Measurements from ENCODE around the gene ASB13.

The ASB13 gene

GRCh38 chr10:5652746-5653145 is 13.6 kb downstream of the ASB13 start:
- ChIA-PET POLR2A (no interaction called here), CTCF (no interaction called here)
- no peak for DNase-seq (ENCODE audit: extremely low spot score)
- TF ChIP-seq SUZ12 (IDR thresholded peaks at IDR 0.05) (no peak), BHLHE40 (IDR thresholded peaks at IDR 0.05; ENCODE audit: borderline replicate concordance) (no peak), ZNF384 (IDR thresholded peaks at IDR 0.05) (no peak), FOXK2 (IDR thresholded peaks at IDR 0.05) (no peak), ELF4 (IDR thresholded peaks at IDR 0.05) (no peak), CTBP1 (IDR thresholded peaks at IDR 0.05; ENCODE audit: borderline replicate concordance) (no peak), FOXA1 (IDR thresholded peaks at IDR 0.05) (no peak), FOXM1 (IDR thresholded peaks at IDR 0.05; ENCODE audit: borderline replicate concordance) (no peak)

GRCh38 chr10:5651388-5651764 is 15.0 kb downstream of the ASB13 start:
- CTCF ChIA-PET = no interaction called here
- POLR2A ChIA-PET = interaction anchor here (1.2 kb wide), 1 partner anchor 12 kb away, joined by 3 read pairs; no protein-coding TSS in a partner anchor
- DNase-seq (ENCODE audit: extremely low spot score) = no peak
- TF ChIP-seq LEF1 (IDR thresholded peaks at IDR 0.05; ENCODE audit: borderline replicate concordance) = no peak
- TF ChIP-seq ZNF384 (IDR thresholded peaks at IDR 0.05) = no peak
- TF ChIP-seq FOXK2 (IDR thresholded peaks at IDR 0.05) = no peak
- TF ChIP-seq FOXA1 (IDR thresholded peaks at IDR 0.05) = no peak
- TF ChIP-seq SUZ12 (IDR thresholded peaks at IDR 0.05) = no peak
- no peak for TF ChIP-seq BHLHE40 (IDR thresholded peaks at IDR 0.05; ENCODE audit: borderline replicate concordance)
- TF ChIP-seq NFRKB (IDR thresholded peaks at IDR 0.05) = no peak
- no peak for TF ChIP-seq SP1 (IDR thresholded peaks at IDR 0.05)

- CTCF ChIA-PET = no interaction called here
- POLR2A ChIA-PET = interaction anchor here (1.2 kb wide), 1 partner anchor 13 kb away, joined by 3 read pairs; no protein-coding TSS in a partner anchor
Observed at GRCh38 chr10:5650664-5651387, 15.6 kb downstream of the ASB13 start.

GRCh38 chr10:5649746-5650145 is 16.6 kb downstream of the ASB13 start:
- POLR2A ChIA-PET = no interaction called here
- TF ChIP-seq NFRKB (IDR thresholded peaks at IDR 0.05) = no peak
- TF ChIP-seq SP1 (IDR thresholded peaks at IDR 0.05) = no peak
- no peak for TF ChIP-seq BHLHE40 (IDR thresholded peaks at IDR 0.05; ENCODE audit: borderline replicate concordance)
- TF ChIP-seq LEF1 (IDR thresholded peaks at IDR 0.05; ENCODE audit: borderline replicate concordance) = no peak
- no peak for TF ChIP-seq ELF4 (IDR thresholded peaks at IDR 0.05)
- TF ChIP-seq FOXM1 (IDR thresholded peaks at IDR 0.05; ENCODE audit: borderline replicate concordance) = no peak
- no peak for TF ChIP-seq CTBP1 (IDR thresholded peaks at IDR 0.05; ENCODE audit: borderline replicate concordance)
- TF ChIP-seq SUZ12 (IDR thresholded peaks at IDR 0.05) = no peak
- no peak for TF ChIP-seq HDGF (IDR thresholded peaks at IDR 0.05; ENCODE audit: borderline replicate concordance)
- no peak for TF ChIP-seq TARDBP (IDR thresholded peaks at IDR 0.05)
- no peak for TF ChIP-seq ARNT (IDR thresholded peaks at IDR 0.05)
- no peak for TF ChIP-seq FOXK2 (IDR thresholded peaks at IDR 0.05)
- TF ChIP-seq L3MBTL2 (conservative IDR thresholded peaks at IDR 0.05) = no peak
- no peak for TF ChIP-seq PKNOX1 (IDR thresholded peaks at IDR 0.05)
- CTCF ChIA-PET = no interaction called here
- DNase-seq (ENCODE audit: extremely low spot score) = no peak

More at GRCh38 chr10:5650664-5651387, 15.6 kb downstream of the ASB13 start:
- no peak for DNase-seq (ENCODE audit: extremely low spot score)
- no peak for TF ChIP-seq TARDBP (IDR thresholded peaks at IDR 0.05)
- TF ChIP-seq FOXA1 (IDR thresholded peaks at IDR 0.05) = no peak
- no peak for TF ChIP-seq PKNOX1 (IDR thresholded peaks at IDR 0.05)

- POLR2A ChIA-PET = no interaction called here
- no peak for DNase-seq (ENCODE audit: extremely low spot score)
- CTCF ChIA-PET = no interaction called here
- no peak for TF ChIP-seq TARDBP (IDR thresholded peaks at IDR 0.05)
- no peak for TF ChIP-seq BHLHE40 (IDR thresholded peaks at IDR 0.05; ENCODE audit: borderline replicate concordance)
- TF ChIP-seq CTBP1 (IDR thresholded peaks at IDR 0.05; ENCODE audit: borderline replicate concordance) = no peak
- no peak for TF ChIP-seq ARNT (IDR thresholded peaks at IDR 0.05)
- no peak for TF ChIP-seq ZNF384 (IDR thresholded peaks at IDR 0.05)
- no peak for TF ChIP-seq LEF1 (IDR thresholded peaks at IDR 0.05; ENCODE audit: borderline replicate concordance)
- TF ChIP-seq FOXK2 (IDR thresholded peaks at IDR 0.05) = no peak
- no peak for TF ChIP-seq FOXM1 (IDR thresholded peaks at IDR 0.05; ENCODE audit: borderline replicate concordance)
- TF ChIP-seq L3MBTL2 (conservative IDR thresholded peaks at IDR 0.05) = no peak
- TF ChIP-seq NFRKB (IDR thresholded peaks at IDR 0.05) = no peak
- no peak for TF ChIP-seq SP1 (IDR thresholded peaks at IDR 0.05)
- no peak for TF ChIP-seq HDGF (IDR thresholded peaks at IDR 0.05; ENCODE audit: borderline replicate concordance)
- no peak for TF ChIP-seq SUZ12 (IDR thresholded peaks at IDR 0.05)
- no peak for TF ChIP-seq PKNOX1 (IDR thresholded peaks at IDR 0.05)
- TF ChIP-seq FOXA1 (IDR thresholded peaks at IDR 0.05) = no peak
- TF ChIP-seq ELF4 (IDR thresholded peaks at IDR 0.05) = no peak
Observed at GRCh38 chr10:5648494-5649457, 17.6 kb downstream of the ASB13 start.
